Neural progenitor cell (in vitro differentiated cells): Measurements from ENCODE around the gene CINP. TPM values are rescaled to one million over a fixed set of nuclear protein-coding genes. Genes with fewer than 3 reads are reported as not detected.

Experiments
- DNase-seq: peaks from one replicate; pipeline ENCODE4 v3.0.0-alpha.2; 2016; ENCODE audit warnings: low spot score
- H2AFZ ChIP-seq: fragments of 200-600 bp; sonication (generic); replicated peaks from 2 replicates; pipeline ENCODE4 v1.6.1; 2016; ENCODE audit warnings: antibody characterized with exemption
- H3F3A ChIP-seq: fragments of 200-600 bp; sonication (generic); 2 replicates; pipeline ENCODE4 v1.6.1; 2016; ENCODE audit warnings: antibody characterized with exemption, low read depth
- H3K27ac ChIP-seq: fragments of 200-600 bp; sonication (generic); 2 replicates; pipeline ENCODE4 v1.5.1; 2016; ENCODE audit warnings: mild to moderate bottlenecking
- H3K27me3 ChIP-seq: fragments of 200-600 bp; sonication (generic); 2 replicates; pipeline ENCODE4 v1.6.1; 2016; ENCODE audit warnings: mild to moderate bottlenecking, moderate library complexity
- H3K36me3 ChIP-seq: fragments of 200-600 bp; sonication (generic); 2 replicates; pipeline ENCODE4 v1.5.1; 2016
- H3K4me1 ChIP-seq: fragments of 200-600 bp; sonication (generic); 2 replicates; pipeline ENCODE4 v1.6.1; 2016; ENCODE audit warnings: mixed run types
- H3K4me2 ChIP-seq: fragments of 200-600 bp; sonication (generic); 2 replicates; pipeline ENCODE4 v1.6.1; 2016
- H3K4me3 ChIP-seq: fragments of 200-600 bp; sonication (generic); 2 replicates; pipeline ENCODE4 v1.5.1; 2016
- H3K79me2 ChIP-seq: fragments of 200-600 bp; sonication (generic); 2 replicates; pipeline ENCODE4 v1.6.1; 2016; ENCODE audit warnings: low read depth
- H3K9ac ChIP-seq: fragments of 200-600 bp; sonication (generic); 2 replicates; pipeline ENCODE4 v1.6.1; 2016
- H3K9me3 ChIP-seq: fragments of 200-600 bp; sonication (generic); 2 replicates; pipeline ENCODE4 v1.5.1; 2016; ENCODE audit warnings: low read depth
- H4K20me1 ChIP-seq: fragments of 200-600 bp; sonication (generic); 2 replicates; pipeline ENCODE4 v1.6.1; 2016; ENCODE audit warnings: low read depth
- H3K27ac Mint-ChIP-seq: 3 replicates; pipeline ENCODE4 v1.8.0; 2021; ENCODE audit warnings: mixed read lengths
- H3K27me3 Mint-ChIP-seq: 2 replicates; pipeline ENCODE4 v1.8.0; 2022; ENCODE audit warnings: low read depth, mild to moderate bottlenecking, inconsistent platforms, moderate library complexity, mixed read lengths; ENCODE audit not compliant: insufficient read depth
- H3K36me3 Mint-ChIP-seq: 3 replicates; pipeline ENCODE4 v1.8.0; 2021; ENCODE audit warnings: mixed read lengths
- H3K4me1 Mint-ChIP-seq: 3 replicates; pipeline ENCODE4 v1.8.0; 2021; ENCODE audit warnings: mixed read lengths
- H3K4me3 Mint-ChIP-seq: 3 replicates; pipeline ENCODE4 v1.8.0; 2021; ENCODE audit warnings: mild to moderate bottlenecking, moderate library complexity, mixed read lengths
- H3K9me3 Mint-ChIP-seq: 3 replicates; pipeline ENCODE4 v1.8.0; 2020; ENCODE audit warnings: mixed read lengths
- CTCF ChIP-seq: fragments of 200-600 bp; sonication (generic); IDR thresholded peaks from 2 replicates; pipeline ENCODE4 v1.5.1; 2017; ENCODE audit warnings: antibody characterized with exemption, mild to moderate bottlenecking
- EZH2 ChIP-seq: fragments of 200-600 bp; sonication (generic); IDR thresholded peaks from 2 replicates; pipeline ENCODE4 v1.6.1; 2017; ENCODE audit warnings: antibody characterized with exemption, mild to moderate bottlenecking, moderate library complexity
- EZH2phosphoT487 ChIP-seq: fragments of 200-600 bp; sonication (generic); IDR thresholded peaks from 2 replicates; pipeline ENCODE4 v1.6.1; 2017; ENCODE audit warnings: antibody characterized with exemption
- total RNA-seq: library from RNA; depleted of rRNA; stranded (reverse); fragments of >200 nt; gene quantifications from 2 replicates; pipeline ENCODE4 v1.2.3, GENCODE V29; 2015; ENCODE audit warnings: low replicate concordance

Gene CINP
- total RNA-seq, 1 donor from 2014 or later = 53.5 TPM

- Histone ChIP-seq H3K9ac (no peak overlapping the region), H3K27me3 (no peaks in the 10 kb centered on the region), H2AFZ (no peak overlapping the region), H3K27ac (no peak overlapping the region), H3K79me2 (no peaks in the 10 kb centered on the region), H4K20me1 (no peaks in the 10 kb centered on the region), H3K9me3 (no peaks in the 10 kb centered on the region), H3K4me1 (no peaks in the 10 kb centered on the region), H3K4me2 (no peak overlapping the region), H3F3A (no peaks in the 10 kb centered on the region), H3K36me3 (no peaks in the 10 kb centered on the region), H3K4me3 (no peak overlapping the region)
- Mint-ChIP-seq H3K4me1 (no peaks in the 10 kb centered on the region), H3K36me3 (peaks cover 9% of the 10 kb centered on the region), H3K4me3 (no peak overlapping the region), H3K27me3 (peaks cover 3% of the 10 kb centered on the region), H3K27ac (no peak overlapping the region), H3K9me3 (no peaks in the 10 kb centered on the region)
- no peak for DNase-seq
- TF ChIP-seq EZH2phosphoT487 = no peak
- no peak for TF ChIP-seq CTCF
- no peak for TF ChIP-seq EZH2
These were observed 16.0 kb downstream of the CINP start for GRCh38 chr14:102346645-102347044.

GRCh38 chr14:102345232-102345631, 17.5 kb downstream of the CINP start:
- Mint-ChIP-seq H3K36me3 (peaks cover 12% of the 10 kb centered on the region), H3K27ac (no peak overlapping the region), H3K9me3 (no peaks in the 10 kb centered on the region), H3K27me3 (peaks cover 3% of the 10 kb centered on the region), H3K4me1 (no peaks in the 10 kb centered on the region), H3K4me3 (no peak overlapping the region)
- Histone ChIP-seq H3K9me3 (no peaks in the 10 kb centered on the region), H3K36me3 (no peaks in the 10 kb centered on the region), H3K4me1 (no peaks in the 10 kb centered on the region), H4K20me1 (no peaks in the 10 kb centered on the region), H3K79me2 (no peaks in the 10 kb centered on the region), H3K4me2 (no peak overlapping the region), H3K27ac (no peak overlapping the region), H3F3A (no peaks in the 10 kb centered on the region), H3K27me3 (no peaks in the 10 kb centered on the region), H3K9ac (no peak overlapping the region), H3K4me3 (no peak overlapping the region), H2AFZ (no peak overlapping the region)
- DNase-seq = no peak
- TF ChIP-seq EZH2 (no peak), EZH2phosphoT487 (no peak), CTCF (no peak)

- Histone ChIP-seq H3K27ac (no peak overlapping the region), H3K9me3 (no peaks in the 10 kb centered on the region), H3K27me3 (no peaks in the 10 kb centered on the region), H3F3A (no peaks in the 10 kb centered on the region), H2AFZ (no peak overlapping the region), H3K4me1 (no peaks in the 10 kb centered on the region), H3K4me3 (no peak overlapping the region), H4K20me1 (no peaks in the 10 kb centered on the region), H3K9ac (no peak overlapping the region), H3K36me3 (no peaks in the 10 kb centered on the region), H3K79me2 (no peaks in the 10 kb centered on the region), H3K4me2 (no peak overlapping the region)
- TF ChIP-seq EZH2 = no peak
- TF ChIP-seq EZH2phosphoT487 = no peak
- TF ChIP-seq CTCF = no peak
- H3K4me3 Mint-ChIP-seq = no peak overlapping the region
- peaks cover 3% of the 10 kb centered on the region for H3K27me3 Mint-ChIP-seq
- H3K36me3 Mint-ChIP-seq = peaks cover 12% of the 10 kb centered on the region
- no peak for DNase-seq
- H3K4me1 Mint-ChIP-seq = no peaks in the 10 kb centered on the region
- H3K9me3 Mint-ChIP-seq = no peaks in the 10 kb centered on the region
- no peak overlapping the region for H3K27ac Mint-ChIP-seq
These were observed 18.2 kb downstream of the CINP start for GRCh38 chr14:102344485-102344884.

GRCh38 chr14:102344084-102344483, 18.6 kb downstream of the CINP start:
- H3K4me1 ChIP-seq = no peaks in the 10 kb centered on the region
- H3K79me2 ChIP-seq = no peaks in the 10 kb centered on the region
- no peak overlapping the region for H2AFZ ChIP-seq
- H3K27me3 ChIP-seq = no peaks in the 10 kb centered on the region
- H3K36me3 Mint-ChIP-seq = peaks cover 12% of the 10 kb centered on the region
- no peaks in the 10 kb centered on the region for H3K9me3 Mint-ChIP-seq
- H3K4me1 Mint-ChIP-seq = no peaks in the 10 kb centered on the region
- H4K20me1 ChIP-seq = no peaks in the 10 kb centered on the region
- no peaks in the 10 kb centered on the region for H3K9me3 ChIP-seq
- H3K27me3 Mint-ChIP-seq = peaks cover 5% of the 10 kb centered on the region
- H3K4me3 ChIP-seq = no peak overlapping the region
- TF ChIP-seq EZH2 (no peak), EZH2phosphoT487 (no peak), CTCF (no peak)
- no peak overlapping the region for H3K4me3 Mint-ChIP-seq
- no peak for DNase-seq
- no peak overlapping the region for H3K27ac ChIP-seq
- no peaks in the 10 kb centered on the region for H3F3A ChIP-seq
- no peak overlapping the region for H3K27ac Mint-ChIP-seq
- H3K36me3 ChIP-seq = no peaks in the 10 kb centered on the region
- H3K4me2 ChIP-seq = no peak overlapping the region
- no peak overlapping the region for H3K9ac ChIP-seq
